ENCODE measurements around the gene FRMD5.

DNA sequence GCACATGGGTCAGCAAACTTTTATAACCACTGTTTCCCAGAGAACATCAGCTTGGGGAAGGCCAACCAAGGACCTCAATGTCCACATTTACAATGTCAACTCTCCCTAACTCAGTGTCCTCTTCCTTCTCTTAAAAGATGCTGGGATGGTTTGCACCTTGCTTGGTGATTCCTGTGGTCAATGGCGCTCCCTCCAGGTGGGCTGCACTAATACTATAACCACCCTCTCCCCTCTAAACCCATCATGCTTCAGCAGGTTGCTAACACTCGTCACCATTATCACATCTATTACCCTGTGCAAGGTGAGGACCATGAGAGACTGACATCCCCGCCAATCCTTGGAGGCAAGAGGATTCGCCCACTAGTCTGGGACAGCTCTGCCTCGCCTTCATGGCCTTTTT, 65.2 kb downstream of the FRMD5 start:
- TF ChIP-seq, protein P1, sequence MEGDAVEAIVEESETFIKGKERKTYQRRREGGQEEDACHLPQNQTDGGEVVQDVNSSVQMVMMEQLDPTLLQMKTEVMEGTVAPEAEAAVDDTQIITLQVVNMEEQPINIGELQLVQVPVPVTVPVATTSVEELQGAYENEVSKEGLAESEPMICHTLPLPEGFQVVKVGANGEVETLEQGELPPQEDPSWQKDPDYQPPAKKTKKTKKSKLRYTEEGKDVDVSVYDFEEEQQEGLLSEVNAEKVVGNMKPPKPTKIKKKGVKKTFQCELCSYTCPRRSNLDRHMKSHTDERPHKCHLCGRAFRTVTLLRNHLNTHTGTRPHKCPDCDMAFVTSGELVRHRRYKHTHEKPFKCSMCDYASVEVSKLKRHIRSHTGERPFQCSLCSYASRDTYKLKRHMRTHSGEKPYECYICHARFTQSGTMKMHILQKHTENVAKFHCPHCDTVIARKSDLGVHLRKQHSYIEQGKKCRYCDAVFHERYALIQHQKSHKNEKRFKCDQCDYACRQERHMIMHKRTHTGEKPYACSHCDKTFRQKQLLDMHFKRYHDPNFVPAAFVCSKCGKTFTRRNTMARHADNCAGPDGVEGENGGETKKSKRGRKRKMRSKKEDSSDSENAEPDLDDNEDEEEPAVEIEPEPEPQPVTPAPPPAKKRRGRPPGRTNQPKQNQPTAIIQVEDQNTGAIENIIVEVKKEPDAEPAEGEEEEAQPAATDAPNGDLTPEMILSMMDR (IDR thresholded peaks at IDR 0.05), result no peak
- no peak for TF ChIP-seq POLR2A (IDR thresholded peaks at IDR 0.05)
